GM18499 (cell line): ENCODE data around the gene SLC25A28.
A peak's percentile ranks its signal among the peaks of the same experiment; 100 is the strongest.
"Not testable (repeated sequence)": the region's sequence is repeated elsewhere in the genome, so short reads cannot be mapped to it uniquely, and the experiment has no call there.

Experiments
- ATAC-seq: cut with Tn5 transposase; IDR thresholded peaks from one replicate; pipeline ENCODE4 v1.9.1; 2021; ENCODE audit warnings: moderate number of reproducible peaks; ENCODE audit not compliant: insufficient read depth, unreplicated experiment

The SLC25A28 gene

DNA sequence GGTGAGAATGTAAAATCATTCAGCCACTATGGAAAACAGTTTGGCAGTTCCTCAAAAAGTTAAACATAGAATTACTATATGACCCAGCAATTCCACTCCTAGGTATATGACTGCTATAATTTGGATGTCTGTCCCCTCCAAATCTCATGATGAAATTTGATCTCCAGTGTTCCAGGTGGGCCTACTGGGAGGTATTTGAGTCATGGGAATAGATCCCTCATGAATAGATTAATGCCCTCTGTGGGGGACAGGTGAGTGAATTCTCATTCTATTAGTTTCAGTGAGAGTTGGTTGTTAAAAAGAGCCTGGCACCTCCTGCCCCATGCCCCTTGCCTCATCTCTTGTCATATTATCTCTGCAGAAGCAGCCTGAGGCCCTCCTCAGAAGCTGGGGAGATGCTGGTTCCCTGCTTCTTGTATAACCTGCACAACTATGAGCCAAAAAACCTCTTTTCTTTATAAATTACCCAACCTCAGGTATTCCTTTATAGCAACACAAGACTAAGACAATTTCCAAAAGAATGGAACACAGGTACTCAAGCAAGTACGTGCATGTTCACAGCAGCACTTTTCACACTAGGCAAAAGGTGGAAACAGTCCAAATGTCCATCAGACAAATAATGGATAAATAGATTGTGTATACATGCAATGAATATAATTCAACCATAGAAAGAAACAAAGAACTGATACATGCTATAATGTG is 8.8 kb upstream of the SLC25A28 start:
- no peak for ATAC-seq

DNA sequence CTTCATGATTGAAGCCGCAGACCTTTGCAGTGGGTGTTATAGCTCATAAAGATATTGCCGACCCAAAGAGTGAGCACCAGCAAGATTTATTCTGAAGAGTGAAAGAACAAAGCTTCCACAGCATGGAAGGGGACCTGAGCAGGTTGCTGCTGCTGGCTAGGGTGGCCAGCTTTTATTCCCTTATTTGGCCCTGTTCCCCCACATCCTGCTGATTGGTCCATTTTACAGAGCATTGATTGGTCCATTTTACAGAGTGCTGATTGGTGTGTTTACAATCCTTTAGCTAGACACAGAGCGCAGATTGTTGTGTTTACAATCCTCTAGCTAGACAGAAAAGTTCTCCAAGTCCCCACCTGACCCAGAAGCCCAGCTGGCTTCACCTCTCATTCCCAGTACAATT is 4.9 kb upstream of the SLC25A28 start:
- ATAC-seq = not testable (repeated sequence)

DNA sequence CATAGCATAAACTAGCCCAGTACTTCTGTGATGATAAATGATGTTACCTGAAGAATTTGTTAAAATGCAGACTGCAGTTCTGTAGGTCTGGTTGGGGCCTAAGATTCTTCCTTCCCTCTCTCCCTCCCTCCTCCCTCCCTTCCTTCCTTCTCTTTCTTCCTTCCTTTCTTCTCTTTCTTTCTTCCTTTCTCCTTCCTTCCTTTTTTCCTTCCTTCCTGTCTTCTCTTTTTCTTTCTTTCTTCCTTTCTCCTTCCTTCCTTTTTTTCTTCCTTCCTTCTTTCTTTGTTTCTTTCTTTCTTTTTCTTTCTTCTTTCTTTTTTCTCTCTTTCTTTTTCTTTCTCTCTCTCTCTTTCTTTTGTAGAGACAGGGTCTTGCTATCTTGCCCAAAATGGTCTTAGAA is 3.7 kb upstream of the SLC25A28 start:
- no peak for ATAC-seq

DNA sequence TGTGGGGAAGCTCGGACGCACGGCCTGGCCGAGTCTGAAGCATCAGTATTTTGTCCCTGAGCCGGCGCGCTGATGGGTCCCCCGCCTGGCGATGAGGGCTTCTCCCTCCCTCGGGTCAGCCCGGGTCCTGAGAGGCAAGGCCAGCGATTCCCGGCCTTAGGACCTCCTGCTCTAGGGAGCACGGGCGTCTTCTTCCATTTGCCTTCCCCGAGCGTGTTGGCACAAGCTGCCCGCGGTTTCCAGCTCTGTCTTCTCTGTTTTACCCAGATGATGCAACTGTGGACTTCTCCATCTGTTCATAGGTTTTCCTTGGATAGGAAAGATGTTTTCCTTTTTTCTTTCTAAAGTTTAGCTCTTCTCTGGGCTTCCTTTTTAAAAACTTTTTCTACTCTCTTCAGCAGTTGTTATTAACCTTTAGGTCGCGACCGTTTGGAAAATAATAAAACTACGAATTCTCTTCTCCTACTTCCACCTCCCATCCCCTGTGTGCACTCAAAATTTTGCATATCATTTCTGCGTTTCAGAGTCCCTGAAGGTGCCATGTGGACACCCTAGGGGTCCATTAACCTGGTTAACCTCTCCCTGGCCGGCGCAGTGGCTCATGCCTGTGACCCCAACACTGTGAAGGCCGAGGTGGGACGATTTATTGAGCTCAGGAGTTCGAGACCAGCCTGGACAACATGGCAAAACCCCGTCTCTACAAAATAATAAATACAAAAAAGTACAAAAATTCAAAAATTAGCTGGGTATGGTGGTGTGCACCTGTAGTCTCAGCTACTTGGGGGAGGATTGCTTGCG is 1.4 kb upstream of the SLC25A28 start:
- ATAC-seq = no peak

GRCh38 chr10:99620711-99621453 is 643 bp upstream of the SLC25A28 start:
- ATAC-seq = peak; percentile 84

- no peak for ATAC-seq
These were observed 994 bp downstream of the SLC25A28 start for GRCh38 chr10:99619090-99619800.

DNA sequence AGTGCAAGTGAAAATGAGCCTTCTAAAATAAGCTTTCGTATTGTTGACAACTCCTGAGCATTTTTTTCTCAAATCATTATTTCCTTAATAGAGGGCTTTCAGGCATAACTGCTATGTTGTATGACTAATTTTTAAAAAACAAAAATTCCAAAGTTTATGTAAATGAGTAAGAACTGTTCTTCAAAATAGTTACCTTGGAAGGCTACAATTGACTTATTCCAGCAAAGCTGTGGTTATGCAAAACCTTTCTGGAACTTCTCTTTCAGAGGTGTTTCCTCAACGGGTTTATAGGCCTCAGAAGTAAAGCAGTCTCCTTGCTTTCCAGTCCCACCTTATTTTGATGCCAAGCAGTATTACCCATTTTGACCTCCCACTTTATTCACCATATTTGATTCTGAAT is 2.5 kb downstream of the SLC25A28 start:
- ATAC-seq = no peak

GRCh38 chr10:99615426-99615825 is 4.8 kb downstream of the SLC25A28 start:
- no peak for ATAC-seq

- ATAC-seq = no peak
These were observed 7.9 kb downstream of the SLC25A28 start for GRCh38 chr10:99612167-99612831.

DNA sequence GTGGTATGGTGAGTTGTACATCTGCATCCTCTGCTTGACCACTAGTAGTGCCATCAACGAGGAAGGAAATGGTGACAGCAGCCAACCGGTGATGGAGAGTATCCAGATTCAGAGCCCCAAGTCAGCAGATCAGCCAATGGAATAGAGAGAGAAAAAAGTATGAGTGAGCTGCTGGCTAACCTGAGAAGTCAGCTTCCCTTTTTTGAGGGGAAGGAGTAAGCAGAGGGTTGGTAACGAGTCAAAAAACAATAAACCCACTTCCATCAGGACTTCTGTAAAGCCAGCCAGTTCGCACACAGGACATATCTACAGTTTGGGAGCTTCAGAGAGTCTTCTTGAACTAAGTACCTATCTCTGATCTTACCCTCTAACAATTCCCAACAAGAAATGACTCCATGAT is 8.9 kb downstream of the SLC25A28 start:
- ATAC-seq = no peak

- ATAC-seq = no peak
These were observed 10.0 kb downstream of the SLC25A28 start for GRCh38 chr10:99610221-99610620.

DNA sequence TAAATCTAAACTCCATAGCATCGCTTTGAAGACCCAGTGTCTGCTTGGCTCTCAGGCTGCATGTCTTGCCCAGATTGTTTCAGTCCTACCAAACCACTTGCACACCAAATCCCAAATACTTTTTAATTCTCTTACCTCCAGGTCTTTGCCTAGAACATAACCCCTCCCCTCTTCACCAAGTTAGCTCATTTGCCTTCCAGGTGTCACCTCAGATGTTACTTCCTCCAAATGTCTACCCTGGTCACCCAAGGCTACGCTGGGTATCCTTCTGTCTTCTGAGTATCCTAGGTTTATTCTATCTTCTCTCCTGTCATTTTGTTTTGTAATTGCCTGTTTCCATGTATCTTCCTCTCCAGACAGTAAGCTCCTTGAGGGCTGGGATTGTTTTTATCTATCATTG is 11.1 kb downstream of the SLC25A28 start:
- ATAC-seq = no peak

DNA sequence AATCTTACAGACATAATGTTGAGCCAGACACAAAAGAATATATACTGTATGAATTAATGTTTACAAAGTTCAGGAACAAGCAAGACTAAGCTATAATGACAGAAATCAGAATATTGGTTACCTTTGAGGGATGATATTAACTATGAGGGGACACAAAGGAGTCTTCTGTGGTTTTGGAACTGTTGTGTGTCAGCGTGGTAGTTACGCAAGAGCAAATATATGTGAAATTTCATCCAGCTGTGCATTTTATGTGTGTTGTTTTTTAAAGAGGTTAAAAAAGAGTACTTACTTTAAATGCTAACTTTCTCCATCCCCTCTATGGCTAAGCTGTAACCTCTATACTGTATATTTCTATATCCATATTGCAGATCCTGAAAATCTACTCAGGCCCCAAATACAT is 14.9 kb downstream of the SLC25A28 start:
- ATAC-seq = no peak

DNA sequence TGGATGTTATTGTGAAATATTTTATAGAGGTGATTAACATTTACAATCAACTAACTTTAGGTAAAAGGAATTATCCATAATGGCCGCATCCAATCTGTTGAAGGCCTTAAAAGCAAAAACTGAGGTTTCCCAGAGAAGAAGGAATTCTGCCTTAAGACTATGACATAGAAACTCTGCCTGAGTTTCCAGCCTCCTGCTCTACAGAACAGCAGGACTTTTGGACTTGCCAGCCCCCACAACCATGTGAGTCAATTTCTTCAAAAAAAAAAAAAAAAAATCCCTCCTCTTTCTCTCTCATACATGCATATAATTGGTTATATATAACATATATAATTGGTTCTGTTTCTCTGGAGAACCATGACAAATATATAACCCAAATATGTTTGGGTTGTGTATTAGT is 15.4 kb downstream of the SLC25A28 start:
- ATAC-seq = no peak

DNA sequence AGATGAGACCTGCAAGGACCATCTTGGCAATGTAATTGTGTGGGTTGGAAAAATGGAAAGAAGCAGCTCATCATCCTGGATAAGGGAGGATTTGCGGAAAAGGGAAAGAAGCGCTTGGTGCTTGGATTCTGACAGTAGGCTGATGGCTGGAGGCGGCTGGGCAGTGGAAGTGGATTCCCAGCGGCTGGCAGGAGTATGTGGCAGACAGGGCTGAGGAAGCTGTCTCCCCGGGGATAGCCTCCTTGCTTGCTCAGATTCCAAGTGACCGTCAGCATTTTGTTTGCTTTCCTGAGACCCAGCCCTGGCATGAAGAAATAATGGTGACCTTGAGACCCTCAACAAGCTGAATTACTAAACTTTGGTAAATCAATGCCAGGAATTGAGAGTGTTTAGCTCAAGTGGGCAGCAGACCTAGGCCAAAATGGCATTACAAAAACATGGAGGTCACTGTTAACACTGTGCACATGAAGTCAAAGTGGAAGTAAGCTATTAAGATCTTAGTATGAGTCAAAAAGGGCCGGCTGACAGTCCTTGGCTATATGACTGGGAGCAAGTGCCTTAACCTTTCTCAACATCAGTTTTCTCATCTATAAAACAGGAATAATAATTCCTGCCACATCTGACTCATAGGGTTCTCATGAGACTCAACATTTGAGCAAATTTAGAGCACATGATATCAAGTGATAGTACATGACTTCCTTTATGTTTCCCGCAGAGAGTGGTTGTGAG is 21.3 kb downstream of the SLC25A28 start:
- ATAC-seq = no peak

DNA sequence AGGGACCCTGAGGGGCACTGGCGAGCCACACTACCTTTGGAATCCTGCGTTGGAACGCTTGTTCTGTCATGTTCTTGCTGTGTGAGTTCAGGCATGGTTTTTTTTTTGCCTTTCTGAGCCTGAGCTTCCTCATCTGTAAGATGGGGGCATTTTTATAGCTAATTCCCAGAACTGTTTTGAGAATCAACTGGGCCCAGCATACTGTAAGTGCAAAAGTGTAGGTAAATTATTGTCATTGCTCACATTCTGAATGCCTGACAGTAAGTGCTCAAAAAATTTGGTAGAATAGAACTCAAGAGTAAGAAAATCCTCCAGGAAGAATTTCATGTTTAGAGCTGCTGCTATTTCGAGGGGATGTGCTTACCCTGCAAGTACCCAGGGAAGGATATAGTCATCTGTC is 22.2 kb downstream of the SLC25A28 start:
- ATAC-seq = no peak

DNA sequence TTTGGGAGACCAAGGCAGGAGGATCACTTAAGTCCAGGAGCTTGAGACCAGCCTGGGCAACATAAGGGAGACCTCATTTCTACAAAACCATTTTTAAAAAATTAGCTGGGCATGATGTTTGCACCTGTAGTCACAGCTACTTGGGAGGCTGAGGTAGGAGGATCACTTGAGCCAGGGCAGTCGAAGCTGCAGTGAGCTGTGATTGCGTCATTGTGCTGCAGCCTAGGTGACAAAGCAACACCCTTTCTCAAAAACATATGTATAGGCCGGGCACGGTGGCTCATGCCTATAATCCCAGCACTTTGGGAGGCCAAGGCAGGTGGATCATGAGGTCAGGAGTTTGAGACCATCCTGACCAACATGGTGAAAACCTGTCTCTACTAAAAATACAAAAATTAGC is 23.5 kb downstream of the SLC25A28 start:
- not testable (repeated sequence) for ATAC-seq

- ATAC-seq = no peak
These were observed 24.3 kb downstream of the SLC25A28 start for GRCh38 chr10:99595770-99596465.

GRCh38 chr10:99595236-99595635 is 25.0 kb downstream of the SLC25A28 start:
- no peak for ATAC-seq
